OCI-M2 (cell line): ENCODE data around the gene CHCHD3.

Source experiments
- DNase-seq: peaks from one replicate; lab custom pipeline; 2025; ENCODE audit not compliant: unreplicated experiment; lab: John Stamatoyannopoulos, UW

CHCHD3 gene

GRCh38 chr7:132755538-132756483, 326.1 kb downstream of the CHCHD3 start:
- no peak for DNase-seq

GRCh38 chr7:132752431-132752830, 329.5 kb downstream of the CHCHD3 start:
- no peak for DNase-seq

- DNase-seq, result no peak
These were observed 330.6 kb downstream of the CHCHD3 start for GRCh38 chr7:132751244-132751647.

- no peak for DNase-seq
These were observed 331.2 kb downstream of the CHCHD3 start for GRCh38 chr7:132750530-132751217.

- no peak for DNase-seq
These were observed 331.8 kb downstream of the CHCHD3 start for GRCh38 chr7:132750096-132750495.

GRCh38 chr7:132745510-132745909, 336.4 kb downstream of the CHCHD3 start:
- DNase-seq, result no peak

GRCh38 chr7:132743974-132744373, 337.9 kb downstream of the CHCHD3 start:
- DNase-seq, result no peak

GRCh38 chr7:132742189-132742612, 339.7 kb downstream of the CHCHD3 start:
- no peak for DNase-seq

GRCh38 chr7:132740176-132740575, 341.7 kb downstream of the CHCHD3 start:
- DNase-seq, result no peak

- no peak for DNase-seq
These were observed 342.5 kb downstream of the CHCHD3 start for GRCh38 chr7:132739271-132739955.

- no peak for DNase-seq
These were observed 343.6 kb downstream of the CHCHD3 start for GRCh38 chr7:132738254-132738653.

- no peak for DNase-seq
These were observed 346.4 kb downstream of the CHCHD3 start for GRCh38 chr7:132735476-132735875.
